Gastroesophageal sphincter (tissue), 4 donors: ENCODE results near the gene SMURF1. TPM values are rescaled to one million over a fixed set of nuclear protein-coding genes. Genes with fewer than 3 reads are reported as not detected.
A peak's percentile ranks its signal among the peaks of the same experiment; 100 is the strongest.

Source experiments
- ATAC-seq: fragments of 150-250 bp; one replicate; pipeline ENCODE4 v1.9.1; 2016; ENCODE audit warnings: mild to moderate bottlenecking, moderate library complexity
- H3K27ac ChIP-seq, 4 donors: fragments of 200-600 bp; sonication (generic) in 3 of 4; 1 replicate in 3 of 4; 2 replicates in 1 of 4; pipeline ENCODE4 v1.5.1; 2016 to 2019
- H3K27me3 ChIP-seq: fragments of 200-600 bp; sonication (generic); one replicate; pipeline ENCODE4 v1.5.1; 2019
- H3K36me3 ChIP-seq, 2 donors: fragments of 200-600 bp; sonication (generic); one replicate each; pipeline ENCODE4 v1.5.1; 2019; ENCODE audit warnings: control low read depth in 1 of 2
- H3K4me1 ChIP-seq, 3 donors: fragments of 200-600 bp; sonication (generic); 1 replicate in 2 of 3; 2 replicates in 1 of 3; pipeline ENCODE4 v1.5.1; 2016 to 2019; ENCODE audit warnings: control low read depth in 2 of 3
- H3K4me3 ChIP-seq, 2 donors: fragments of 200-600 bp; sonication (generic); one replicate each; pipeline ENCODE4 v1.5.1; 2019; ENCODE audit warnings: mild to moderate bottlenecking in 1 of 2, moderate library complexity in 1 of 2
- H3K9me3 ChIP-seq, 3 donors: fragments of 200-600 bp; sonication (generic); one replicate each; pipeline ENCODE4 v1.5.1; 2017 to 2019; ENCODE audit warnings: control low read depth in 2 of 3
- CTCF ChIP-seq, 4 experiments: fragments of 200-600 bp in 2 of 4; fragments of 450-650 bp in 2 of 4; sonication (generic) in 1 of 4; IDR thresholded peaks; one replicate each; pipeline ENCODE4 v1.5.1; 2017 to 2019; ENCODE audit warnings: antibody characterized with exemption in 4 of 4, mild to moderate bottlenecking in 2 of 4, moderate library complexity in 2 of 4
- EP300 ChIP-seq: sonication (generic); formaldehyde crosslinking; IDR thresholded peaks from one replicate; pipeline ENCODE4 v1.6.1; 2017; ENCODE audit warnings: antibody characterized with exemption, mild to moderate bottlenecking
- POLR2A ChIP-seq, 2 donors: fragments of 450-650 bp; IDR thresholded peaks; one replicate each; pipeline ENCODE4 v1.6.1; 2017; ENCODE audit warnings: antibody characterized with exemption in 2 of 2, mild to moderate bottlenecking in 2 of 2, moderate library complexity in 1 of 2
- POLR2AphosphoS5 ChIP-seq: sonication (generic); formaldehyde crosslinking; IDR thresholded peaks from one replicate; pipeline ENCODE4 v1.6.1; 2017; ENCODE audit warnings: antibody characterized with exemption
- WGBS, 2 donors: methylation state at CpG; one replicate each; pipeline ENCODE4 v1.1.5; 2018; ENCODE audit warnings: low coverage in 1 of 2; 5-methylcytosine and 5-hydroxymethylcytosine counted together
- total RNA-seq, 4 donors: library from RNA; depleted of rRNA; stranded (reverse); fragments of >200 nt; gene quantifications; one replicate each; pipeline ENCODE4 v1.1.0, GENCODE V29; 2016

SMURF1 gene
- total RNA-seq, 4 donors from 2014 or later, result 20.1 to 26.2 (median 21.9) TPM

- H3K4me1 ChIP-seq, result peaks cover 0 to 44% (median 0%) of the 10 kb centered on the region in 3 donors
- no peak overlapping the region for H3K4me3 ChIP-seq
- peaks cover 0 to 98% of the 10 kb centered on the region in 2 donors for H3K36me3 ChIP-seq
- WGBS, 2 donors, result 88% methylated on average over 12 of the region's 25 CpGs; no CpG with 5 or more reads in 1 of the 2 donors
- no peak for ATAC-seq
- H3K27ac ChIP-seq, result no peak overlapping the region
- H3K9me3 ChIP-seq, result no peaks in the 10 kb centered on the region
- H3K27me3 ChIP-seq, result no peaks in the 10 kb centered on the region
- TF ChIP-seq CTCF (IDR thresholded peaks at IDR 0.05), result no peak
Observed at GRCh38 chr7:99038086-99038855, 105.6 kb downstream of the SMURF1 start.

- no peak for ATAC-seq
- peak overlapping the region in 1 of 4 donors; percentile 41 for H3K27ac ChIP-seq
- no peaks in the 10 kb centered on the region for H3K27me3 ChIP-seq
- 80 to 88% methylated on average over 4 to 9 of the region's 16 CpGs for WGBS, 2 donors
- no peak overlapping the region for H3K4me3 ChIP-seq
- H3K36me3 ChIP-seq, result peaks cover 0 to 98% of the 10 kb centered on the region in 2 donors
- H3K4me1 ChIP-seq, result peaks cover 0 to 39% (median 0%) of the 10 kb centered on the region in 3 donors
- H3K9me3 ChIP-seq, result no peaks in the 10 kb centered on the region
- TF ChIP-seq EP300 (no peak), POLR2A (IDR thresholded peaks at IDR 0.05) (no peak), CTCF (IDR thresholded peaks at IDR 0.05) (no peak), POLR2AphosphoS5 (no peak)
Observed at GRCh38 chr7:99037327-99037940, 106.5 kb downstream of the SMURF1 start.

GRCh38 chr7:99036546-99037111 is 107.3 kb downstream of the SMURF1 start:
- peak; percentile 34 for ATAC-seq
- H3K27me3 ChIP-seq, result no peaks in the 10 kb centered on the region
- peaks cover 0 to 98% of the 10 kb centered on the region in 2 donors for H3K36me3 ChIP-seq
- H3K4me3 ChIP-seq, result no peak overlapping the region
- H3K9me3 ChIP-seq, result no peaks in the 10 kb centered on the region
- H3K27ac ChIP-seq, result peak overlapping the region in 1 of 4 donors; percentile 41
- 7 to 68% methylated on average over 3 to 7 of the region's 11 CpGs for WGBS, 2 donors
- peak in 3 of 4 experiments; percentile 4 to 43 (median 34) for TF ChIP-seq CTCF (IDR thresholded peaks at IDR 0.05)
- no peak for TF ChIP-seq POLR2AphosphoS5
- peaks cover 0 to 35% (median 3%) of the 10 kb centered on the region in 3 donors for H3K4me1 ChIP-seq

GRCh38 chr7:99035723-99036545 is 108.0 kb downstream of the SMURF1 start:
- WGBS, 2 donors, result 88 to 90% methylated on average over 14 to 22 of the region's 26 CpGs
- no peak for TF ChIP-seq POLR2A (IDR thresholded peaks at IDR 0.05)
- no peak for TF ChIP-seq CTCF (IDR thresholded peaks at IDR 0.05)
- no peak for TF ChIP-seq EP300
- no peak for TF ChIP-seq POLR2AphosphoS5
- Histone ChIP-seq H3K27me3 (no peaks in the 10 kb centered on the region), H3K4me1 (peaks cover 0 to 34% (median 6%) of the 10 kb centered on the region in 3 donors), H3K27ac (peak overlapping the region in 2 of 4 donors; percentile 12 to 27), H3K36me3 (peaks cover 0 to 98% of the 10 kb centered on the region in 2 donors), H3K9me3 (no peaks in the 10 kb centered on the region), H3K4me3 (no peak overlapping the region)
- ATAC-seq, result no peak
